HUDEP-2 (cell line): ENCODE data around the gene ACTN1.

Source experiments
- DNase-seq, 76 experiments: peaks; one replicate each; lab custom pipeline; 2025; ENCODE audit not compliant: unreplicated experiment in 76 of 76; lab: John Stamatoyannopoulos, UW

The ACTN1 gene

GRCh38 chr14:68922201-68922621 lies 56.9 kb downstream of the ACTN1 start:
- DNase-seq = no peak

- no peak for DNase-seq
Measured at GRCh38 chr14:68921666-68922065, 57.4 kb downstream of the ACTN1 start.

GRCh38 chr14:68921049-68921448 lies 58.1 kb downstream of the ACTN1 start:
- no peak for DNase-seq

- no peak for DNase-seq
Measured at GRCh38 chr14:68919129-68919927, 59.8 kb downstream of the ACTN1 start.

GRCh38 chr14:68918612-68919011 lies 60.5 kb downstream of the ACTN1 start:
- no peak for DNase-seq

- no peak for DNase-seq
Measured at GRCh38 chr14:68916358-68916941, 62.7 kb downstream of the ACTN1 start.

- DNase-seq = no peak
Measured at GRCh38 chr14:68913516-68913915, 65.6 kb downstream of the ACTN1 start.

GRCh38 chr14:68911594-68912227 lies 67.4 kb downstream of the ACTN1 start:
- DNase-seq = peak in 52 of 76 experiments; percentile 1 to 80 (median 38)

GRCh38 chr14:68910540-68910939 lies 68.6 kb downstream of the ACTN1 start:
- no peak for DNase-seq

GRCh38 chr14:68908803-68909202 lies 70.3 kb downstream of the ACTN1 start:
- DNase-seq = no peak

GRCh38 chr14:68908201-68908600 lies 70.9 kb downstream of the ACTN1 start:
- no peak for DNase-seq

- DNase-seq = no peak
Measured at GRCh38 chr14:68906439-68906838, 72.7 kb downstream of the ACTN1 start.

- DNase-seq = no peak
Measured at GRCh38 chr14:68905107-68905895, 73.8 kb downstream of the ACTN1 start.

GRCh38 chr14:68902357-68902756 lies 76.7 kb downstream of the ACTN1 start:
- DNase-seq = no peak

- DNase-seq = no peak
Measured at GRCh38 chr14:68899033-68899603, 80.0 kb downstream of the ACTN1 start.

- DNase-seq = no peak
Measured at GRCh38 chr14:68898248-68899032, 80.7 kb downstream of the ACTN1 start.

GRCh38 chr14:68897559-68898155 lies 81.4 kb downstream of the ACTN1 start:
- DNase-seq = no peak

GRCh38 chr14:68896132-68896531 lies 83.0 kb downstream of the ACTN1 start:
- DNase-seq = peak in 3 of 76 experiments; percentile 6 to 24 (median 9)
